HL-60/S4 (cell line): Measurements from ENCODE around the gene RTN4R.
"Not testable (repeated sequence)": the region's sequence is repeated elsewhere in the genome, so short reads cannot be mapped to it uniquely, and the experiment has no call there.

Source experiments
- in situ Hi-C: fragments of 300-500 bp; cut with MboI; formaldehyde crosslinking; loops from 2 replicates; pipeline ENCODE4 v1.14.3; 2022; ENCODE audit warnings: low sequenced_read_pairs

Gene RTN4R

GRCh38 chr22:20305894-20306645 lies 38.0 kb upstream of the RTN4R start:
- in situ Hi-C loops: no loop called here

- in situ Hi-C loops: not testable (repeated sequence)
Observed at GRCh38 chr22:20305230-20305893, 37.2 kb upstream of the RTN4R start.

GRCh38 chr22:20304646-20305045 lies 36.5 kb upstream of the RTN4R start:
- in situ Hi-C loops: no loop called here

GRCh38 chr22:20303229-20303534 lies 35.1 kb upstream of the RTN4R start:
- in situ Hi-C loops: not testable (repeated sequence)

GRCh38 chr22:20302438-20303228 lies 34.5 kb upstream of the RTN4R start:
- in situ Hi-C loops: no loop called here

- in situ Hi-C loops: no loop called here
Observed at GRCh38 chr22:20299746-20300136, 31.6 kb upstream of the RTN4R start.

- in situ Hi-C loops: no loop called here
Observed at GRCh38 chr22:20298803-20299745, 31.0 kb upstream of the RTN4R start.

- in situ Hi-C loops: no loop called here
Observed at GRCh38 chr22:20298110-20298802, 30.1 kb upstream of the RTN4R start.

GRCh38 chr22:20297414-20298109 lies 29.4 kb upstream of the RTN4R start:
- in situ Hi-C loops: no loop called here

GRCh38 chr22:20296598-20296997 lies 28.5 kb upstream of the RTN4R start:
- in situ Hi-C loops: no loop called here

GRCh38 chr22:20295262-20296064 lies 27.3 kb upstream of the RTN4R start:
- in situ Hi-C loops: no loop called here

GRCh38 chr22:20292673-20293232 lies 24.6 kb upstream of the RTN4R start:
- in situ Hi-C loops: no loop called here

GRCh38 chr22:20292108-20292507 lies 24.0 kb upstream of the RTN4R start:
- in situ Hi-C loops: no loop called here

- in situ Hi-C loops: no loop called here
Observed at GRCh38 chr22:20291604-20292063, 23.5 kb upstream of the RTN4R start.

GRCh38 chr22:20291249-20291586 lies 23.1 kb upstream of the RTN4R start:
- in situ Hi-C loops: no loop called here

- in situ Hi-C loops: no loop called here
Observed at GRCh38 chr22:20290578-20291248, 22.6 kb upstream of the RTN4R start.

- in situ Hi-C loops: no loop called here
Observed at GRCh38 chr22:20290045-20290392, 21.9 kb upstream of the RTN4R start.
